Natural killer cell treated with Interleukin-12 subunit alpha and Interleukin-12 subunit beta and Interleukin-15 and Interleukin-18, amount 100 ng/mL, for 72 hours (primary cell): ENCODE results near the gene ENPP7. TPM values are rescaled to one million over a fixed set of nuclear protein-coding genes. Genes with fewer than 3 reads are reported as not detected.
"Not testable (repeated sequence)": the region's sequence is repeated elsewhere in the genome, so short reads cannot be mapped to it uniquely, and the experiment has no call there.

Source experiments
- ATAC-seq, 2 donors: fragments of 150-1000 bp; cut with Tn5 transposase in 1 of 2; sonication (Bioruptor Pico), chemical (Tn5 transposase) in 1 of 2; 2 replicates each; pipeline ENCODE4 v1.10.0; 2021
- DNase-seq: peaks from one replicate; pipeline ENCODE4 v3.0.0; 2022; ENCODE audit warnings: low spot score
- H3K27ac Mint-ChIP-seq, 2 donors: 1 replicate in 1 of 2; 2 replicates in 1 of 2; pipeline ENCODE4 v1.8.0; 2022; ENCODE audit warnings: mixed read lengths in 2 of 2, mild to moderate bottlenecking in 1 of 2, moderate library complexity in 1 of 2
- H3K27me3 Mint-ChIP-seq, 2 donors: 1 replicate in 1 of 2; 2 replicates in 1 of 2; pipeline ENCODE4 v1.8.0; 2022; ENCODE audit warnings: mixed read lengths in 2 of 2
- H3K36me3 Mint-ChIP-seq: one replicate; pipeline ENCODE4 v1.8.0; 2022; ENCODE audit warnings: mixed read lengths
- H3K4me1 Mint-ChIP-seq, 2 donors: 1 replicate in 1 of 2; 2 replicates in 1 of 2; pipeline ENCODE4 v1.8.0; 2022; ENCODE audit warnings: low read depth in 2 of 2, mixed read lengths in 2 of 2, mild to moderate bottlenecking in 1 of 2
- H3K4me3 Mint-ChIP-seq: one replicate; pipeline ENCODE4 v1.8.0; 2022; ENCODE audit warnings: mixed read lengths
- H3K9me3 Mint-ChIP-seq: 2 replicates; pipeline ENCODE4 v1.8.0; 2022; ENCODE audit warnings: mixed read lengths
- total RNA-seq, 2 donors: library from RNA; stranded (reverse); gene quantifications; one replicate each; pipeline ENCODE4 v1.2.3, GENCODE V29; 2022

ENPP7 gene
- total RNA-seq, 2 donors from 2014 or later: 0.14 TPM; not detected in 1

DNA sequence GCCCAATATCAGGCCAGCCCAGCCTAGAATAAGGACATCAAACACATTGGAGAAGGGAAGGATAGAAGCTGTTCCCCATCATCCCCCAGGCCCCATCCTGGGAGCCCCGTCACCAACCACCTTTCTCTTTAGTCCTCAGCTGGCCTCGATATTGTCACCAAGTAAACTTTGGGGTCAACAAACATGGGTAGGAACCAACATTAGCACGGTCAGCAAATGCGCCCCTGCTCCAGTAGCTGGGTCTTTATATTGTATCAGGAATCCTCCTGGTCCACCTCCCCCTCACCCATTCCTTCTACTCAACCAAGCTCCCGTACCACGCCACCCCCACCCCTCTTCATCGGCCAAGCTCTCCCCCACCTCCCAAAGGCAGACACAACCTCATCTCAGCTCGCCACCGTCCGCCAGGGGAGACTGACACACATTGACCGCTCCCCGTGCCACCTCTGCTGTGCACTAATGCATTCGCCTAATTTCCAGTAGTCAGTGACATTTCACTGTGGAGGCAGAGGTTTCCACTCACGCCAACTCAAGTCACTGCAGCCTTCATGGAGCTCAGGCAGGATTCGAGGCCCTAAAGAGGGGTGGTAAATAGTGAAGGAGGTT is 26.5 kb downstream of the ENPP7 start:
- DNase-seq (no peak), ATAC-seq (no peak)
- Mint-ChIP-seq H3K4me3 (no peak overlapping the region), H3K27me3 (peaks cover 0 to 10% of the 10 kb centered on the region in 2 donors), H3K27ac (no peak overlapping the region), H3K4me1 (no peaks in the 10 kb centered on the region), H3K36me3 (no peaks in the 10 kb centered on the region), H3K9me3 (no peaks in the 10 kb centered on the region)

DNA sequence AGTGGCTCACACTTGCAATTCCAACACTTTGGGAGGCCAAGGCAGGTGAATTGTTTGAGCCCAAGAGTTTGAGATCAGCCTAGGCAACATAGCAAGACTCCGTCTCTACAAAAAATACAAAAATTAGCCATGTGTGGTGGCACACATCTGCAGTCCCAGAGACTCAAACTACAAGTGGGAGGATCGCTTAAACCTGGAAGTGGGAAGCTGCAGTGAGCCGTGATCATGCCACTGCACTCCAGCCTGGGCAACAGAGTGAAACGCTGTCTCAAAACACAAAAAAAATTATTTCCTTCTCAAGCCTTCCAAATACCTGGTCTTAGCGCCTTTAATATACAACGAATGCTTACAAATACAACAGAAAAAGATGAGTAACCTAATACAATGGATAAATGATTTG is 27.5 kb downstream of the ENPP7 start:
- H3K36me3 Mint-ChIP-seq: no peaks in the 10 kb centered on the region
- H3K4me3 Mint-ChIP-seq: no peak overlapping the region
- no peak for ATAC-seq

DNA sequence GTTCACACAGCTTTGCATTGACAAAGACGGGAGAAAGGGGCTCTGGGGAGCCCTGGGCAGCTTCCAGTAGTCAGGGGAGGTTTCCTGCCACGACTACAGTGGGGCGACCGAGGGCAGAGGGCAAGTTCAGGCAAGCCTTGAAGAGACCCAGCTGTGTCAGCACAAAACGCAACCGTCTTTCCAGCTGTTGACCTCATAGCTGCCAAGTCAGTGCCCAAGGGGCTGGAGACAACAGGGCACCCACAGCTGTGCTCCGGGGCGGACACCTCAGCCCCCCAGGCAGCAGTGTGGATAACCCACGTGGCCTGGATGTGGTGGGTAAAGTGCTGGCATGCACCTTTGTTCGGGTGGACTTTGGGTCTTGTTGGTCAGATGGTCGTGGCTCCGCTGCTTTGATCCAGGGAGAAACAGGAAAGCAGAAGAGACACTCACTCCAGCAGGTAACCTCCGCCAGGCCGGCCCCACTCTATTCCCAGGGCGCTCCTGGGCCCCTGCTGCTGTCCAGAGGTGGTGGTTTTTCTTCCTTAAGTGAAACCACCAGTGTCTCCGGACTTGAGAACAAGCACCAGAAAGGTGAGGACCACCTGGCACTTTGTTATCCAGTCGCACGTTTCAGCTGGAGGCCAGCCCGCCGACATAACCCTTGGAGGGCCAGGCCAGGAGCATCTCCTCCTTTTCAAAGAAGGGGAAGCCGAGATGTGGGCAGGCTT is 29.6 kb downstream of the ENPP7 start:
- Mint-ChIP-seq H3K36me3 (no peaks in the 10 kb centered on the region), H3K9me3 (no peaks in the 10 kb centered on the region), H3K27ac (no peak overlapping the region), H3K27me3 (peaks cover 0 to 9% of the 10 kb centered on the region in 2 donors), H3K4me3 (no peak overlapping the region), H3K4me1 (no peaks in the 10 kb centered on the region)
- DNase-seq: no peak
- no peak for ATAC-seq

More for the DNA sequence above, 27.5 kb downstream of the ENPP7 start:
- H3K9me3 Mint-ChIP-seq: no peaks in the 10 kb centered on the region
- no peaks in the 10 kb centered on the region for H3K4me1 Mint-ChIP-seq
- DNase-seq: no peak
- H3K27me3 Mint-ChIP-seq: peaks cover 0 to 12% of the 10 kb centered on the region in 2 donors
- H3K27ac Mint-ChIP-seq: no peak overlapping the region

DNA sequence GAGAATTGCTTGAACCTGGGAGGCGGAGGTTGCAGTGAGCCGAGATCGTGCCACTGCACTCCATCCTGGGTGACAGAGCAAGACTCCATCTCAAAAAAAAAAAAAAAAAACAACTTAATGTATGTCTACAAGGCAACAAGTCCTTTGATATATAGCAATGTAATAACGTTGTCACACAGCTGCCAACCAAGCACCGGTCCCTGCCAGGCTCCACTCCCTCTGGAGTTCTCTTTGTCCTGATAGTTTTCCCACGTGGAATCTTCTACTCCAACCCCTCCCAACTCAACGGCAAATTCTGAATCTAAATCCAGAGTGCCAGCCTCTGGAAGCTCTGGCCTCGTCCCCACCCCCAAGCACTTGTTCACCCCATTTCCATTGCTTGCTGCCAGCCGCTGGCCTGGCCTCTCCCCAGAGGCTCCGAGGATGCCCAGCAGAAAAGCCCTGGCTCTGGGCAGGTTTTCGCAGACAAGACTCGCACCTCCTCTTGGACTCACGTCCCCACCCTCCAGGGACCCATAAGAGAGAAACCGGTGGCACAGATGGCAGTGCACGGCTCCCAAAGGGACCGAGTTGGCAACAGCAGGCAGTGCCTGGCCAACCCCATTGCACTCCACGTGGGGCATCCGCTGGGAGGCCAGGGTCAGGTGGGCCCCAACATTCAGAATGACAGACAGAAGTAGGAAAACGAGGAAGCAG is 31.3 kb downstream of the ENPP7 start:
- H3K4me1 Mint-ChIP-seq: no peaks in the 10 kb centered on the region
- no peak for ATAC-seq
- DNase-seq: no peak
- H3K27ac Mint-ChIP-seq: no peak overlapping the region
- no peaks in the 10 kb centered on the region for H3K36me3 Mint-ChIP-seq
- H3K9me3 Mint-ChIP-seq: no peaks in the 10 kb centered on the region
- H3K4me3 Mint-ChIP-seq: no peak overlapping the region
- H3K27me3 Mint-ChIP-seq: peaks cover 0 to 9% of the 10 kb centered on the region in 2 donors

DNA sequence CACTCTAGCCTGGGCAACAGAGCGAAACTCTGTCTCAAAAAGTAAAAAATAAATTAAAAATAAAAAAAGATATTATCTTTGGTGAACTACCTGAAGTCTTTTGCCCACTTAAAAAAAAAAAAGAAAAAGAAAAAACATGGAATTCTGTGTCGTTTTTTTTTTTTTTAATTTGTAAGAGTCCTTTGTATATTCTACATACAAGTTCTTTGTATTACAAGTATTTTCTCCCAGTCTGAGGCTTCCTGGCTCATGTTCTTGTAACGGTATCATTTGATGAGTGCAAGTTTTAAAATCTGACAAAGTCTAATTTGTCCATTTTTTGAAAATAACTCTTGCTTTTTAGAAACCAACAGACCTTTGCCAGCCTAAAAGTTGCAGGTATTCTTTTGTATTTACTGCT is 35.0 kb downstream of the ENPP7 start:
- H3K4me1 Mint-ChIP-seq: no peaks in the 10 kb centered on the region
- DNase-seq (no peak), ATAC-seq (no peak)
- H3K4me3 Mint-ChIP-seq: no peak overlapping the region
- no peak overlapping the region for H3K27ac Mint-ChIP-seq
- H3K9me3 Mint-ChIP-seq: no peaks in the 10 kb centered on the region
- H3K27me3 Mint-ChIP-seq: peaks cover 13 to 23% of the 10 kb centered on the region in 2 donors
- no peaks in the 10 kb centered on the region for H3K36me3 Mint-ChIP-seq

DNA sequence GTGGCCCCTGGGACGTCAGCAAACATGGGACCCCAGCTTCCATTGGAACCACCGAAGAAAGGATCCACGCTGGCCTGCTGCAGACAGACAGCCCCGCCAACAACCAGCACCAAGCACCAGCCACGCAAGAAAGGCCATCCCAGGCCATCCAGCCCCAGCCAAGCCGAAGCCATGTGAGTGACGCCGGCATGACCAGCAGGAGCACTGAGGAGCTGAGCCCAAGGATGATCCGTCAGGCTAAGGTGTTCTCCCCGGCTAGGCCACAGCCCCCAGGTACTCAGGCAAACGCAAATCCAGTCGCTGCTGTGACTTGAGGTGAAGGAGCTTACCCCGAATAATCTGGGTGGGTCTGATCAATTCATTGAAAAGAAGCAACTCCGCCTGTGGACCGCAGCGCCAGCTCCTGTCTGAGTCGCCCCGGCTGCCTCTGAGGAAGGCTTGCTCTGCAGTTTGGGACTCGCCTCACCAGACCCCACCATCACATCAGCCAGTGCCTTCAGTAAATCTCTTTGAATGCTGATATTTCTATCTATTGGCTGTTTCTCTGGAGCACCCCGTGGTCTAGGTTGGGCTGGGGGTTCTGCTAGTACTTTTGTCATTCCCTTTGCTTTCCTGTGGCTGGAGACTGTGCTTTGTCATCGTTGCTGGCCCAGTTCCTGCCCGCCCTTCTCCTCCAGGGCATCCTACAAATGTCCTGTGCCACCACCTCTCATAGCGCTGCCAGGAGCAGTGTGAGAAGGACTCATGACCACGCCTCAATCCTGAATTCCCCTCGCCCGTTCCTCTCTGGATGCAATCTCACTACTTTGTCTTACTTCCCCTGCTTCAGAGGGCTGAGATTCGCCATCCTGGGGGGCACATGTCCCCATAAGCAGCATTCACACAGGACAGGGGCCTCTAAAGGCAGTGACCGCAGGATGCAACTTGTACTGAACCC is 39.1 kb downstream of the ENPP7 start:
- ATAC-seq (peak in 1 of 2 donors; percentile 34), DNase-seq (no peak)
- Mint-ChIP-seq H3K9me3 (no peaks in the 10 kb centered on the region), H3K27me3 (peaks cover 27% of the 10 kb centered on the region in 2 donors), H3K36me3 (no peaks in the 10 kb centered on the region), H3K4me1 (no peaks in the 10 kb centered on the region), H3K4me3 (no peak overlapping the region), H3K27ac (no peak overlapping the region)

DNA sequence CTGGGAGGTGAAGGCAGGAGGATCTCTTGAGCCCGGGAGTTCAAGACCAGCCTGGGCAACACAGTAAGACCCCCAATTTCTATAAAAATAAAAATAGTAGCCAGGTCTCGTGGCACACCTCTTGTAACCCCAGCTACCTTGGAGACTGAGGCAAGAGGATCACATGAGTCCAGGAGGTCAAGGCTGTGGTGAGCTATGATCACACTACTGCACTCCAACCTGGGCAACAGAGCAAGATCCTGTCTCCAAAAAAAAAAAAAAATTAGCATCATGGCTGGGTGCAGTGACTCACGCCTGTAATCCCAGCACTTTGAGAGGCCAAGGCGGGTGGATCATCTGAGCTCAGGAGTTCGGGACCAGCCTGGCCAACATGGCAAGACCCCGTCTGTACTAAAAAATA is 40.5 kb downstream of the ENPP7 start:
- H3K4me3 Mint-ChIP-seq: no peak overlapping the region
- peaks cover 30 to 40% of the 10 kb centered on the region in 2 donors for H3K27me3 Mint-ChIP-seq
- H3K4me1 Mint-ChIP-seq: no peaks in the 10 kb centered on the region
- no peak overlapping the region for H3K27ac Mint-ChIP-seq
- H3K9me3 Mint-ChIP-seq: no peaks in the 10 kb centered on the region
- no peak for DNase-seq
- no peak for ATAC-seq
- H3K36me3 Mint-ChIP-seq: no peaks in the 10 kb centered on the region

DNA sequence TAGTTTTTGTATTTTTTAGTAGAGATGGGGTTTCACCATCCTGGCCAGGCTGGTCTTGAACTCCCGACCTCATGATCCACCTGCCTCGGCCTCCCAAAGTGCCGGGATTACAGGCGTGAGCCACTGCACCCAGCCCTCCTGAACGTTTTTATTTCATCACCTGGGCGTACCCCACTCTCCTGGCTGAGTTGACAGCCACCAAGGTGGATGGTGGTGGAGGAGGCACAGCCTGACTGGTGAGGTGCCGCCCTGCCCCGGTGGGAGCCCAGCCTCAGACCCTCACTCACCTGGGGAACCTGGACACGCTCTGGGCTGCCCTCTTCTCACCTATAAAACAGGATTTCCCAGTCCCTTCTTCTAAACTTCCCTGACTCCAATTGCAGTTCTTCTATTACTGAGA is 42.0 kb downstream of the ENPP7 start:
- not testable (repeated sequence) for H3K4me1 Mint-ChIP-seq, H3K4me3 Mint-ChIP-seq, H3K27ac Mint-ChIP-seq, H3K9me3 Mint-ChIP-seq, H3K36me3 Mint-ChIP-seq, ATAC-seq, DNase-seq
- peaks cover 35 to 45% of the 10 kb centered on the region in 2 donors for H3K27me3 Mint-ChIP-seq

DNA sequence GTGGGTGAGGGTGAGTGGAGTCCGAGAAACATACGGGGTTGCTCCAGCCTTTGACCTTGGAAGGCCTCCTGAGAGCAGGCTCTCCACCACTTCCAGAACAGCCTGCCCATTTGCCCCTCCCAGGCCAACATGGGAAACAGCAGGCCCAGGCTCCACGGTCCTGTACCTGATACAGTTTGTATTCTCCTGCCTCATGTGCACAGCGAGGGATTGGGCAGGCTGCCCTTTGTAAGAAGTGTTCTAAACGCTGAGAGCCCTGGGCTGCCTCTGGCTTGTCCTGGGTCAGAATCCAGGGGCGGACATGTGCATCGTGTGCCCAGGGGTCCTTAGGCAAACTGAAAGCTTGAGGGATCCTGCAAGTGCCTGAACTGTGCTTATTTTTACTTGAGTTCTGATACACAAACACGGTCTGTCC is 43.8 kb downstream of the ENPP7 start:
- Mint-ChIP-seq H3K27me3 (peaks cover 40 to 45% of the 10 kb centered on the region in 2 donors), H3K4me1 (peaks cover 7 to 16% of the 10 kb centered on the region in 2 donors), H3K9me3 (no peaks in the 10 kb centered on the region), H3K36me3 (peaks cover 4% of the 10 kb centered on the region), H3K27ac (no peak overlapping the region), H3K4me3 (no peak overlapping the region)
- no peak for ATAC-seq
- no peak for DNase-seq

DNA sequence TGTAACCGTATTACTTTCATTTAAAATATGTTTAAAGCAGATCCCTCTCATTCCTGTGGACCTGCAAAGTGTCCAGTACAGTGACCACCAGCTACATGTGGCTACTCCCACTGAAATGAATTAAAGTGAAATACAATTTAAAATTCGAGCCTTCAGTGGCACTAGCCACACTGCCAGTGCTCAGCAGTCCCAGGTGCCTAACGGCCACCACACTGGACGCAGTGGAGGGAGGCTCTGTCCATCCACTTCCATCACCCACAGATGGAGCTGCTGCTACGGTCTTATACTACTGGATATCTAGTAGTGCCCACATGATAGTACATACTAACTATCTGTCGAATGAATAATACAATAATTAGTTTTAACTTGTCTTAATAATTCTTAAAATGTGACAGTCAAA is 44.9 kb downstream of the ENPP7 start:
- ATAC-seq: no peak
- H3K27me3 Mint-ChIP-seq: peaks cover 44 to 48% of the 10 kb centered on the region in 2 donors
- H3K27ac Mint-ChIP-seq: no peak overlapping the region
- H3K4me1 Mint-ChIP-seq: peaks cover 7 to 16% of the 10 kb centered on the region in 2 donors
- no peak for DNase-seq
- H3K9me3 Mint-ChIP-seq: no peaks in the 10 kb centered on the region
- peaks cover 4% of the 10 kb centered on the region for H3K36me3 Mint-ChIP-seq
- no peak overlapping the region for H3K4me3 Mint-ChIP-seq

DNA sequence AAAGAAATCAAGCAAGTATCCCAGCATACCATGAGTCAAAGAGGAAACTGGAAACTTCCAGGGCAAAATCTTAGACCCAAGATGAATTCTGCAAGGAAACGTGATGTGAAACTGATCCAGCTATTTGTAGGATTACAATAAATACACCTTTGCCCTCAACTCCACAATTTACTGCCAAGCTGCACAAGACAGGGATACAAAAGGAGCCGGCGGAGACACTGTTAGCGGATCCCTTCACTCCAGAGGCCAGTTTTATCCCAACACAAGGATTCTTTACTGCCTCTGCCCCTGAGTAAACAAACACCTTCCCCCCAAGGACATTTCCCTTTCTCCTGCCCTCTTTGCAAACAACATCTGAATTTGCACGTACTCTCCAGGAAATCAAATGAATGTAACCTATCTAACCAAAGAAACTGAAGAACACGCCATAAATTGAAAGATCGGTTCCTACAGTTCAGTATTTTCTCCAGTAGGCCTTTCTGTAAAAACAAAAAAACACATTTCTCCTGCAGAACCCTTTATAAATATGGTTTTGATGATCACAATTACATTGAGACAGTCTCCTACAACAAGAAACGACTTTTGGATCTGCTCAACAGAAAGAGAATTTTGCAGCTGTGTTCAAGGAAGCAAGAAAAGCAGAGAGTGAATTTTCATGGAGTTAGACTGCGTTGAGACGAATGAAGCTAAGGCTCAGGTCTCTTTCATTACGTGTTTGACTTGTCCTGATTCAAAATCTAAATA is 45.8 kb downstream of the ENPP7 start:
- Mint-ChIP-seq H3K36me3 (peaks cover 4% of the 10 kb centered on the region), H3K27ac (no peak overlapping the region), H3K27me3 (peaks cover 53 to 57% of the 10 kb centered on the region in 2 donors), H3K9me3 (no peaks in the 10 kb centered on the region), H3K4me3 (peak overlapping the region; percentile 43), H3K4me1 (peaks cover 7 to 16% of the 10 kb centered on the region in 2 donors)
- ATAC-seq: no peak
- no peak for DNase-seq

DNA sequence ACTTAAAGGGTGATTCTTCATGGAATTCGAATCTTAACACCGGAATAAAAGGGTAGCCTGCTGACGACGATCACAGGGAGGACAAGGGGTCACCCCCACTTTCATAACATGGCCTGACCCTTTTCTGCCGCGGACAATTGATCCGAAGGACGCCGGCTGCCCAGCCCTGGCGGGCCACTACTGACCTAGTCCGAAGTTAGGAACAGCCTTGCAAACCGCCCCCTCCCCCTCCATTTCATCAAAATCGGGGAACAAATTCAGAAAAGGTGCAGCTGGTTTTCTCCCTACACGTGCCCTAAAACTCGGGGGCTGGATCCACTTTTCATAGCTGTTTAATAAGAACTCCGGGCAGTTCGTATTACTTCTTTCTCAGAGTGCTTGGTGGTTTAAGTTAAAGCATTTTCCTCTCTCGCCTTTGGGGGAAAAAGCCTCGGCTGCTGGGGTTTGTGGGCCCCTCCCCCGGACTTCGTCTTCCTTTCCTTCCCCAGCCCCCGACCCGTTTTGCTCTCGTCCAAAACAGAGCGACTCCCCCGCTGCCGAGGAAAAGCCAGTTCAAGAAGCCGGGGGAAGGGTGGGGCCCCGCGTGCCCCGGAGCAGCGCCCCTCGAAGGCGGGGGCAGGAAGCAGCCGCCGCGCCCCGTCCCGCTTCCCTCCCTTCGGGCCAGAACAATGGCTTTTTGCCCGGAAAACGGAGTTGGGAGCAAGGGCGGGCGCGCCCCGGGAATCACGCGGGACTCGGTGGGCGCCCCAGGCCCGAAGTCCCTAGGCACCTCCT is 46.6 kb downstream of the ENPP7 start:
- H3K27ac Mint-ChIP-seq: no peak overlapping the region
- no peak for DNase-seq
- peaks cover 4% of the 10 kb centered on the region for H3K36me3 Mint-ChIP-seq

More for the DNA sequence above, 46.6 kb downstream of the ENPP7 start:
- Mint-ChIP-seq H3K27me3 (peaks cover 55 to 61% of the 10 kb centered on the region in 2 donors), H3K4me3 (peak overlapping the region; percentile 49), H3K9me3 (no peaks in the 10 kb centered on the region), H3K4me1 (peaks cover 7 to 16% of the 10 kb centered on the region in 2 donors)
- no peak for ATAC-seq
